Type B pancreatic cell (in vitro differentiated cells): ENCODE data around the gene CST7. TPM values are rescaled to one million over a fixed set of nuclear protein-coding genes. Genes with fewer than 3 reads are reported as not detected.

Experiments used
- DNase-seq: peaks from one replicate; pipeline ENCODE4 v3.0.0; 2021; ENCODE audit warnings: mixed read lengths; ENCODE audit not compliant: unreplicated experiment; ENCODE audit errors: extremely low spot score
- H3K27ac Mint-ChIP-seq: 2 replicates; pipeline ENCODE4 v1.8.0; 2021; ENCODE audit warnings: mild to moderate bottlenecking, mixed read lengths
- H3K27me3 Mint-ChIP-seq: 2 replicates; pipeline ENCODE4 v1.8.0; 2021; ENCODE audit warnings: mixed read lengths
- H3K36me3 Mint-ChIP-seq: 2 replicates; pipeline ENCODE4 v1.8.0; 2021; ENCODE audit warnings: mixed read lengths
- H3K4me1 Mint-ChIP-seq: one replicate; pipeline ENCODE4 v1.8.0; 2021; ENCODE audit warnings: mixed read lengths; ENCODE audit not compliant: unreplicated experiment
- H3K4me3 Mint-ChIP-seq: 2 replicates; pipeline ENCODE4 v1.8.0; 2021; ENCODE audit warnings: mild to moderate bottlenecking, mixed read lengths
- H3K9me3 Mint-ChIP-seq: 2 replicates; pipeline ENCODE4 v1.8.0; 2021; ENCODE audit warnings: mixed read lengths
- CTCF ChIP-seq: fragments of 200-600 bp; sonication (generic); conservative IDR thresholded peaks from 2 replicates; pipeline ENCODE4 v1.5.0; 2021; ENCODE audit warnings: antibody characterized with exemption, mild to moderate bottlenecking
- long read RNA-seq: library from polyadenylated mRNA; unstranded; transcript quantifications from one replicate; pipeline ENCODE4 v2.0.0, GENCODE V29; 2020
- total RNA-seq: library from RNA; stranded (reverse); gene quantifications from 2 replicates; pipeline ENCODE4 v1.2.1, GENCODE V29; 2021; ENCODE audit warnings: low replicate concordance

Gene CST7
- total RNA-seq = not detected in 2 replicates
- long read RNA-seq = 0 reads

- H3K9me3 Mint-ChIP-seq = peaks cover 7% of the 10 kb centered on the region
- no peak for TF ChIP-seq CTCF
- no peak within 1 kb of the TSS for H3K4me3 Mint-ChIP-seq
- peaks cover 4% of the 10 kb centered on the region for H3K27me3 Mint-ChIP-seq
- no peaks in the 10 kb centered on the region for H3K36me3 Mint-ChIP-seq
- no peaks in the 10 kb centered on the region for H3K4me1 Mint-ChIP-seq
- DNase-seq = peak; percentile 61
- H3K27ac Mint-ChIP-seq = no peak within 1 kb of the TSS
These were observed at the start of gene CST7 for GRCh38 chr20:24948939-24949679. TSS of gene CST7 (plus strand) at chr20:24949269. CDS start at chr20:24949506, 237 bp downstream.

- no peaks in the 10 kb centered on the region for H3K4me1 Mint-ChIP-seq
- no peaks in the 10 kb centered on the region for H3K9me3 Mint-ChIP-seq
- no peak overlapping the region for H3K4me3 Mint-ChIP-seq
- H3K27ac Mint-ChIP-seq = no peak overlapping the region
- H3K27me3 Mint-ChIP-seq = peaks cover 5% of the 10 kb centered on the region
- no peak for TF ChIP-seq CTCF
- no peaks in the 10 kb centered on the region for H3K36me3 Mint-ChIP-seq
- no peak for DNase-seq
These were observed 42.3 kb upstream of the CST7 start for GRCh38 chr20:24906806-24907205.

GRCh38 chr20:24908642-24909041 lies 40.4 kb upstream of the CST7 start:
- TF ChIP-seq CTCF = no peak
- no peak overlapping the region for H3K4me3 Mint-ChIP-seq
- H3K27me3 Mint-ChIP-seq = peaks cover 10% of the 10 kb centered on the region
- no peak overlapping the region for H3K27ac Mint-ChIP-seq
- H3K9me3 Mint-ChIP-seq = no peaks in the 10 kb centered on the region
- no peaks in the 10 kb centered on the region for H3K36me3 Mint-ChIP-seq
- DNase-seq = no peak
- no peaks in the 10 kb centered on the region for H3K4me1 Mint-ChIP-seq

- Mint-ChIP-seq H3K4me3 (no peak overlapping the region), H3K36me3 (no peaks in the 10 kb centered on the region), H3K27me3 (peaks cover 10% of the 10 kb centered on the region), H3K4me1 (no peaks in the 10 kb centered on the region), H3K27ac (no peak overlapping the region), H3K9me3 (no peaks in the 10 kb centered on the region)
- no peak for DNase-seq
- TF ChIP-seq CTCF = no peak
These were observed 39.8 kb upstream of the CST7 start for GRCh38 chr20:24909086-24909780.

- no peaks in the 10 kb centered on the region for H3K9me3 Mint-ChIP-seq
These were observed 39.2 kb upstream of the CST7 start for GRCh38 chr20:24909861-24910260.

More at GRCh38 chr20:24909861-24910260, 39.2 kb upstream of the CST7 start:
- Mint-ChIP-seq H3K27ac (no peak overlapping the region), H3K4me1 (no peaks in the 10 kb centered on the region), H3K27me3 (peaks cover 10% of the 10 kb centered on the region), H3K36me3 (no peaks in the 10 kb centered on the region), H3K4me3 (no peak overlapping the region)
- TF ChIP-seq CTCF = no peak
- DNase-seq = no peak
